SU-DHL-6 (cell line): Measurements from ENCODE around the gene CCDC116.
"Not testable (repeated sequence)": the region's sequence is repeated elsewhere in the genome, so short reads cannot be mapped to it uniquely, and the experiment has no call there.

Source experiments
- CTCF ChIP-seq: fragments of 200-600 bp; sonication (generic); IDR thresholded peaks from one replicate; pipeline ENCODE4 v1.5.1; 2017; ENCODE audit warnings: antibody characterized with exemption, mild to moderate bottlenecking, low read length, moderate library complexity; ENCODE audit not compliant: insufficient read depth, poor library complexity, severe bottlenecking
- EZH2phosphoT487 ChIP-seq: fragments of 200-600 bp; sonication (generic), shearing (Covaris generic); conservative IDR thresholded peaks from 2 replicates; pipeline ENCODE4 v1.6.1; 2018; ENCODE audit warnings: mild to moderate bottlenecking, antibody characterized with exemption, low read length, moderate library complexity, mixed read lengths

- not testable (repeated sequence) for TF ChIP-seq CTCF, EZH2phosphoT487
Measured at GRCh38 chr22:21596356-21597135, 36.0 kb upstream of the CCDC116 start.
